Spinal cord (tissue), 10 donors: ENCODE measurements around the gene UBE3B. TPM values are rescaled to one million over a fixed set of nuclear protein-coding genes. Genes with fewer than 3 reads are reported as not detected.
"Not testable (repeated sequence)": the region's sequence is repeated elsewhere in the genome, so short reads cannot be mapped to it uniquely, and the experiment has no call there.

Source experiments
- DNase-seq, 6 donors: peaks; one replicate each; pipeline versions ENCODE4 v3.0.0 to v3.0.0-alpha.2; 2013 to 2015; ENCODE audit warnings: low spot score in 6 of 6, low read depth in 4 of 6
- H3K27ac ChIP-seq: one replicate; pipeline ENCODE4 v1.5.1; 2013; ENCODE audit warnings: low read depth, low read length, control low read depth
- H3K27me3 ChIP-seq: one replicate; pipeline ENCODE4 v1.6.1; 2013; ENCODE audit warnings: low read length; ENCODE audit not compliant: control insufficient read depth, insufficient read depth
- H3K36me3 ChIP-seq: one replicate; pipeline ENCODE4 v1.6.1; 2013; ENCODE audit warnings: low read length; ENCODE audit not compliant: control insufficient read depth, insufficient read depth
- H3K4me1 ChIP-seq: one replicate; pipeline ENCODE4 v1.6.1; 2013; ENCODE audit warnings: low read length; ENCODE audit not compliant: control insufficient read depth, insufficient read depth
- H3K4me3 ChIP-seq: one replicate; pipeline ENCODE4 v1.5.1; 2013; ENCODE audit warnings: low read depth, low read length, control low read depth
- H3K9me3 ChIP-seq: one replicate; pipeline ENCODE4 v1.6.1; 2013; ENCODE audit warnings: low read length; ENCODE audit not compliant: control insufficient read depth, insufficient read depth
- WGBS: methylation state at CpG from one replicate; pipeline ENCODE4 v1.1.5; 2013; ENCODE audit warnings: missing lambda C conversion rate; ENCODE audit not compliant: insufficient coverage; 5-methylcytosine and 5-hydroxymethylcytosine counted together
- polyA plus RNA-seq, 2 donors: library from polyadenylated mRNA; unstranded; fragments of 120-200 nt; gene quantifications; one replicate each; pipeline ENCODE4 v1.2.1, GENCODE V29; 2013; ENCODE audit not compliant: insufficient read length in 2 of 2
- total RNA-seq, 2 donors: library from RNA; depleted of rRNA in 1 of 2; stranded (reverse); fragments of 120-200 nt in 1 of 2; fragments of >200 nt in 1 of 2; gene quantifications; one replicate each; pipeline versions ENCODE4 v1.2.3 to v1.2.4, GENCODE V29; 2013 to 2014
- donor health status: healthy.

Gene UBE3B
- total and polyA plus RNA-seq, 4 donors: 25.7 to 30.2 (median 26.9) TPM

DNA sequence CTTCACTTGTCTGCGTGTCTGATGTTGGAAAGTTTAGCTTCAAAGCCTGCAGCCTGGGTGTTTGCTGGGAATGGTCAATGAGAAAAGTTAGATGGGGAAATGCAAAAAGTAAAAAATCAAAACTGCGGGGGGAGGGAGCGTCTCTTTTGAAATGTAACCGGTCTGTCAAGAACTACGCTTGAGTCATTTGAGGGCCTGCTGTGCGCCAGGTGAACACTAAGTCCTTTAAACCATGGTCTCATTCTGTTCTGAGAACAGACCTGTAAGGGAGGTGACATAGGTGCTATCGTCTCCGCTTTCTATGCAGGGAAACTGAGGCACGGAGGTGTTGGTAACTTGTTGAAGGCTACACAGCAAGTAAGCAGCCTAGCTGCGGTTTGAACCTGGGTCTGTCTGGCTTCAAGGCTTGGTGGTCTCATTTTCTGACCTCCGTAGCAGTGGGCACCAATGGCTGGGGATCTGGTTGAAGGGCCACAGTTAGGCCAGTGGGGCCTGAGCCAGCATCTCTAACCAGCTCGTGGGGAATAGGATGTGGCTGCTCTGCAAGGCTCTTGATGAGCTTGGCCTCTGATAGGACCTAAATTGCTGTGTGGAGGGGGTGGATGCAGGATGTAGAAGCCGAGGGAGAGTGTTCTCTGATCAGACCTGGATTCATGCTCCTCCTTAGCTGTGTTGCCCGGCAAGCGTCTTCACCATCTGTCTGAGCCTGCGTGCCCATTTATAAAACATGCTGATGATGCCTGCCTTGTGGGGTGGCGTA lies 41.8 kb upstream of the UBE3B start:
- Histone ChIP-seq H3K36me3 (no peaks in the 10 kb centered on the region), H3K4me3 (no peak overlapping the region), H3K27me3 (no peaks in the 10 kb centered on the region), H3K9me3 (no peaks in the 10 kb centered on the region), H3K4me1 (no peaks in the 10 kb centered on the region), H3K27ac (no peak overlapping the region)
- WGBS: 75% methylated on average over 17 of the region's 17 CpGs
- no peak for DNase-seq

DNA sequence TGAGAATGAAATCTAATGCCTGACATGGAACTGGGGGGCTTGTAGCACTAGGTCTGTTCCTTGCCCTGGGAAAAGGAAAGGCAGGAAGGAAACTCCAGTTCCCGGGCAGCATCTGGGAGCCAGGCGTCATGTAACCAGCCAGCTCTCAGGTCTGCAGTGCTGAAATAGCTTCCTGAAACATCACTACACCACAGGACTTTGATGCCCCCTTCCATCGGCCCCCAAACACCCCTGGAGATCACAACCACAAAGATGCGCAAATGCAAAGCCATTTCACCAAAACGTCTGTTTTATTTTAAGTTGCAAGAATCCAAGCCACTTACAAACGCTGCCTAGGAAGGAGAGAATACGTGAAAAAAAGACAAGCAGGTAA lies 41.3 kb upstream of the UBE3B start:
- no peak for DNase-seq
- H3K4me3 ChIP-seq: no peak overlapping the region
- WGBS: 43% methylated on average over 1 of the region's 7 CpGs
- H3K27me3 ChIP-seq: no peaks in the 10 kb centered on the region
- H3K9me3 ChIP-seq: no peaks in the 10 kb centered on the region
- H3K36me3 ChIP-seq: no peaks in the 10 kb centered on the region
- H3K27ac ChIP-seq: no peak overlapping the region
- no peaks in the 10 kb centered on the region for H3K4me1 ChIP-seq

DNA sequence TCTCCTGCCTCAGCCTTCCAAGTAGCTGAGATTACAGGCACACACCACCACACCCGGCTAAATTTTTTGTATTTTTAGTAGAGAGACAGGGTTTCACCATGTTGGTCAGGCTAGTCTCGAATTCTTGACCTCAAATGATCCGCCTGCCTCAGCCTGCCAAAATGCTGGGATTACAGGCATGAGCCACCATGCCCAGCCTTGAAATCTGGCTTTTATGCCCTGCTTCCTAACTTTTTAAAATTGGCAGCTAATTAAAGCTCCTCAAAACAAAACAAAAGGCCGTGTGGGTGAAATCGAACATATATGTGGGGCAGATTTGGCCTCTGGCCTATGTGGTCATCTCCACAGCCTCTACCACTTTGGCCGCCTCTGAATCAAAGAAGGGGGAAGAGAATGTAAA lies 38.3 kb upstream of the UBE3B start:
- H3K4me1 ChIP-seq: no peaks in the 10 kb centered on the region
- WGBS: no CpG with 5 or more reads among the region's 6 CpGs
- H3K9me3 ChIP-seq: no peaks in the 10 kb centered on the region
- no peak overlapping the region for H3K27ac ChIP-seq
- no peaks in the 10 kb centered on the region for H3K27me3 ChIP-seq
- no peak for DNase-seq
- H3K4me3 ChIP-seq: no peak overlapping the region
- no peaks in the 10 kb centered on the region for H3K36me3 ChIP-seq

DNA sequence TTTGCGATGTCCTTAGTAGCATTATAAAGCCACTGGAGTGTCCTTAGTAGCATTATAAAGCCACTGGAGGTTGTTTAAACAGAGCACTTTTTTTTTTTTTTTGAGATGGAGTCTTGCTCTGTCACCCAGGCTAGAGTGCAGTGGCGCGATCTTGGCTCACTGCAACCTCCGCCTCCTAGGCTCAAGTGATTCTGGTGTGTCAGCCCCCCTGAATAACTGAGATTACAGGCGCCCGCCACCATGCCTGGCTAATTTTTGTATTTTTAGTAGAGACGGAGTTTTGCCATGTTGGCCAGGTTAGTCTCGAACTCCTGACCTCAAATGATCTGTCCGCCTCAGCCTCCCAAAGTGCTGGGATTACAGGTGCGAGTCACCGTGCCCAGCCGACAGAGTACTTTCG lies 37.5 kb upstream of the UBE3B start:
- WGBS: 81% methylated on average over 8 of the region's 13 CpGs
- DNase-seq, H3K4me3 ChIP-seq, H3K4me1 ChIP-seq, H3K27me3 ChIP-seq, H3K9me3 ChIP-seq, H3K36me3 ChIP-seq, H3K27ac ChIP-seq: not testable (repeated sequence)

DNA sequence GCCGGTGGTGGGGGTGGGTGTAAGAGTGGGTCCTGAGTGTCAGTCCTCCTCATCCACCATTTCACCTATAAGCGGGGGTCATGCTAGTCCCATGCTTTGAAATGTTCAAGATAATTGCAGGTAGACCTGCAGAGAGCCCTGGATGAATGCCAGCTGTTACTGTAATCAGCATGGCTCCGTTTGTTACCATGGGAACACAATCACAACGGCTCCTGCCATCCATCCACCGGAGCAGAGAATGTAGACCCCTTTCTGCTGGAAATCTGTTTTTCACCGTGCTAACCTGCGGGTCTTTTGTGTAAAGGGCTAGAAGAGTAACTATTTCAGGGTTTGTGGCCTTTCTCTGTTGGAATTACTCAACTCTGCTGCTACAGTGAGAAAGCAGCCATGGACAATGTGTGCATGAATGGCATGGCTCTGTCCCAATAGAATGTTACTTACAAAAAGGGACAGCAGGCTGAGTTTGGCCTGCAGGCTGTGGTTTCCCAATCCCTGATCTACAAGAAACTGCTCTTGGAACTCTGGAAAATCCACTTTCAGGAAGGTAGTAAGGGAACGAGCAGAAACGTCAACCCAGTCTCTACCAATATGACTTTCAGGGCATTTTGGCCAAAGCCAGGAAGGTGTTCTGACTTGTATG lies 36.5 kb upstream of the UBE3B start:
- H3K4me3 ChIP-seq: no peak overlapping the region
- 12% methylated on average over 5 of the region's 9 CpGs for WGBS
- DNase-seq: peak in 2 of 6 donors; percentile 48 to 92

DNA sequence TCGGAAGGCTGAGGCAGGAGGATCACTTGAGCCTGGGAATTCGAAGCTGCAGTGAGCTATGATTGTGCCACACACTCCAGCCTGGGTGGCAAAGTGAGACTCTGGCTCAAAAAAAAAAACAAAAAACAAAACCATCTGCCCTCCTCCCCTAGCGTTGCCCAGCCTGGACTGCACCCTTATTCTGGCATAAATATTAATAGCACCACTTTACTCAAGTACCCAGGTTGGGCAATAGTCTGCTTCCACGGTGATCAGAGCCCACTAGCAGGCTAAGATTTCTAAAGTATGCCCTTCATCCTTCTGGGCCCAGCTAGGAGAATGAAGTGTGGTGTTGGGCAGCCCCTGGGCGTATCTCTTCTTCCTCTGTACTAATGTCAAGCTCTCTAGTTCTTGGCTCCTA lies 33.6 kb upstream of the UBE3B start:
- H3K4me1 ChIP-seq: no peaks in the 10 kb centered on the region
- H3K36me3 ChIP-seq: peaks cover 18% of the 10 kb centered on the region
- DNase-seq: no peak
- H3K27me3 ChIP-seq: no peaks in the 10 kb centered on the region
- H3K27ac ChIP-seq: no peak overlapping the region
- H3K4me3 ChIP-seq: no peak overlapping the region
- WGBS: 97% methylated on average over 3 of the region's 5 CpGs
- no peaks in the 10 kb centered on the region for H3K9me3 ChIP-seq

More for the DNA sequence above, 36.5 kb upstream of the UBE3B start:
- Histone ChIP-seq H3K9me3 (no peaks in the 10 kb centered on the region), H3K4me1 (no peaks in the 10 kb centered on the region), H3K36me3 (peaks cover under 1% of the 10 kb centered on the region), H3K27me3 (no peaks in the 10 kb centered on the region), H3K27ac (no peak overlapping the region)

DNA sequence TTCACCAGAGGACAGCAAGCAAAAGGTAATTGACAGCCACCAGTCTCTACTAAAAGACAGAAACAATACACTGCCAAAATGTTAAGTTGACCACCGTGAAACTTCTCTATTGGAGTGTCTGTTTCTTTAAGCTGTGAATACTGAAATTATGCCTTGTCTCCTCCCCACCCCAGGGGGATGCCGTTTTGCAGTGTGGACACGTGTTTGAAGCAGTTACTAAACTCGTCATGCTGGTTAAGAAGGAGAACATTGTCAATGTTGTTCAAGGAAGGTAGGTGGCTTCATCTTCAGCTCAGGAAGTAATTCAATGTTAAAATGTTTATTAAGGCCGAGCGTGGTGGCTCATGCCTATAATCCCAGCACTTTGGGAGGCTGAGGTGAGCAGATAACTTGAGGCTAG lies 33.2 kb upstream of the UBE3B start:
- no peaks in the 10 kb centered on the region for H3K4me1 ChIP-seq
- 28% methylated on average over 2 of the region's 6 CpGs for WGBS
- no peaks in the 10 kb centered on the region for H3K27me3 ChIP-seq
- DNase-seq: no peak
- no peak overlapping the region for H3K4me3 ChIP-seq
- peaks cover 18% of the 10 kb centered on the region for H3K36me3 ChIP-seq
- H3K27ac ChIP-seq: no peak overlapping the region
- no peaks in the 10 kb centered on the region for H3K9me3 ChIP-seq

DNA sequence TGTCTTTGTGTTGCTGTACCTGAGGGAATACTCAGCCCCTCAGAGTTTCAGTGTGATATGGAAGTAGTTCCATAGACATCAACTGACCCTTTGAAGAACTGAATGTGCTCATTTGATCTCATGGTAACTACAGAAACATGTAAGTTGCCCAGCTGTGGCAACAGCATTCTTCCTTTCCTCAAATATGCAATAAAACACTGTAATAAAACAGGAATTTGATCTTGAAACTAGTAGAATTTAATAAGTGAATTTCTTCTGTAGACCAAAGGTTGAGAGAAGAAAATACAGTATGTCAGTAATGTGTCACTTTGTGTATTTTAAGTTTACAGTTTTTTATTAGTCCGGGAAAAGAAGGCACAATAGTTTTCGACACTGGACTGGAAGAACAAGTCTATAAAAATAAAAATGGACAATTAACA lies 32.2 kb upstream of the UBE3B start:
- no peak for DNase-seq
- Histone ChIP-seq H3K27ac (peak overlapping the region; percentile 13), H3K27me3 (no peaks in the 10 kb centered on the region), H3K4me1 (no peaks in the 10 kb centered on the region), H3K9me3 (no peaks in the 10 kb centered on the region), H3K4me3 (no peak overlapping the region), H3K36me3 (peaks cover 20% of the 10 kb centered on the region)
- WGBS: 100% methylated on average over 1 of the region's 2 CpGs

DNA sequence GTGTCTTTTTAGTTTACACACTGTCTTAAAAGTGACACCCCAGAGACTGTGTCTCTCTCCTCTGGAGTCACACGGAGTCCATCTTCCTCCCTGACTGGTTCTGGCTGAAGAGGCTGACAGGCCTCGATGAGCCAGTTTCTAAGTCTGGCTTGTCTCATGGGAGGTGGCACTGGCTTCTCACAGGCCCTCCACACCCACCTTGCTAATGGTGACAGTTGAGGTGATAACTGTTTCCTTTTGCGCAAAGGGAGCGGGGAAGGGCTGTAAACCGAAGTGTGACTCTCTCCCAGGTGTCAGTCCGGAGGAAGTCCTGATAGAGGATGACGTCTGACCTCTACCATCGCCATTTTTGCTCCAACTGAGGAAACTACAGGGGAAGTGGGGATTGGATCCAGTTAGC lies 30.6 kb upstream of the UBE3B start:
- 85% methylated on average over 5 of the region's 8 CpGs for WGBS
- H3K27ac ChIP-seq: no peak overlapping the region

DNA sequence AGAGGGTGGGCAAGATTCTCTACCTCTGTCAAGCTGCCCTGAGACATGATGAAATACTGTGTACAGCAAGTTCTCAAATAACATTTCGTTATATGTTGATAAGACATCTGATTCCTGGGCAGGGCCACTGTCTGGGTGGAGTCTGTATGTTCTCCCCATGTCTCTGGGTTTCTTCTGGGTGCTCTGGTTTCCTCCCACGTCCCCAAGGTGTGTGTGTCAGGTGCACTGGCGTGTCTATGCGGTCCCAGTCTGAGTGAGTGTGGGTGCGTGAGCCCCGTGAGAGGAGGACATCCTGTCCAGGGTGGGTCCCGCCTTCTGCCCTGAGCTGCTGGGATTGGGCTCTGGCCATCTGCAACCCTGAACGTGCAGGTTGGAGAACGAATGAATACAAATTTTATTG lies 30.0 kb upstream of the UBE3B start:
- WGBS: 90% methylated on average over 6 of the region's 9 CpGs
- DNase-seq: no peak
- peaks cover 36% of the 10 kb centered on the region for H3K36me3 ChIP-seq

More for the DNA sequence above, 30.6 kb upstream of the UBE3B start:
- DNase-seq: no peak
- H3K4me1 ChIP-seq: peaks cover 3% of the 10 kb centered on the region
- no peak overlapping the region for H3K4me3 ChIP-seq
- peaks cover 36% of the 10 kb centered on the region for H3K36me3 ChIP-seq
- no peaks in the 10 kb centered on the region for H3K9me3 ChIP-seq
- no peaks in the 10 kb centered on the region for H3K27me3 ChIP-seq

More for the DNA sequence above, 30.0 kb upstream of the UBE3B start:
- no peak overlapping the region for H3K4me3 ChIP-seq
- H3K27me3 ChIP-seq: no peaks in the 10 kb centered on the region
- peaks cover 3% of the 10 kb centered on the region for H3K4me1 ChIP-seq
- H3K9me3 ChIP-seq: no peaks in the 10 kb centered on the region
- H3K27ac ChIP-seq: no peak overlapping the region
